GM18861 (cell line): ENCODE results near the gene FNDC10.

ENCODE experiments used
- ATAC-seq: cut with Tn5 transposase; IDR thresholded peaks from one replicate; pipeline ENCODE4 v1.9.1; 2021; ENCODE audit not compliant: unreplicated experiment

FNDC10 gene

DNA sequence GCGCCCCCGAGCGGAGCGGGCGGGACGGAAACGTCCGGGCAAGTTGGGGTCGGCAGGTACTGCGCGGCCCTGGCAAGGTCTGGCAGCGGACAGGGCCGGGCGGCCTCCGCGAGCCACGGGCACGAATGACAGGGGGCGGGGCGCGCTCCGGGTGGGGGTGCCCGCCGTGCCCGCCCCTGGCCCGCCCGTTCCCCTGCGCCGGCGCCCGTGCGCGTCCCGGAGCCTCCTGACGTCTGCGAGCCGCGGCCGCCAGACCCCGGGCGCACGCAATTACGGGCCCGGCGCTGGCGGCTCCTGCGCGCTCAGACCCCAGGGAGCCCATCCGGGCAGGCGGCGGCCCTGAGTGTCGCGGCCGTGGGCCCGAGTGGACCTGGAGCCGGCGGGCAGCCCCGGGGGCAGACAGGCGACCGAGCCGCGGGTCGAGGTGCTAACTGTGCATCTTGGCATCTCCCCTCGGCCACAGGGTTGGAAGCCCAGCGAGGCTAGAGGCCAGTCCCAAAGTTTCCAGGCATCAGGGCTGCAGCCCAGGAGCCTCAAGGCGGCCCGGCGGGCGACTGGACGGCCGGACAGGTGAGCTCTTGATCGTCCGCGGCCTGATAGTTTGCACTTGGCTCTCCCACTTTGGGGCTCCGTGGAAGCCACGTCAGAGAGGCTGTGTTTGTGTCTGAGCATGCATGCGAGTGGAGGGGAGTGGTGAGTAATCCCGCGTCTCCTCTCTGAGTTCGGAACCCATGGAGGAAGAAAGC is 16.3 kb upstream of the FNDC10 start:
- peak; percentile 11 for ATAC-seq

DNA sequence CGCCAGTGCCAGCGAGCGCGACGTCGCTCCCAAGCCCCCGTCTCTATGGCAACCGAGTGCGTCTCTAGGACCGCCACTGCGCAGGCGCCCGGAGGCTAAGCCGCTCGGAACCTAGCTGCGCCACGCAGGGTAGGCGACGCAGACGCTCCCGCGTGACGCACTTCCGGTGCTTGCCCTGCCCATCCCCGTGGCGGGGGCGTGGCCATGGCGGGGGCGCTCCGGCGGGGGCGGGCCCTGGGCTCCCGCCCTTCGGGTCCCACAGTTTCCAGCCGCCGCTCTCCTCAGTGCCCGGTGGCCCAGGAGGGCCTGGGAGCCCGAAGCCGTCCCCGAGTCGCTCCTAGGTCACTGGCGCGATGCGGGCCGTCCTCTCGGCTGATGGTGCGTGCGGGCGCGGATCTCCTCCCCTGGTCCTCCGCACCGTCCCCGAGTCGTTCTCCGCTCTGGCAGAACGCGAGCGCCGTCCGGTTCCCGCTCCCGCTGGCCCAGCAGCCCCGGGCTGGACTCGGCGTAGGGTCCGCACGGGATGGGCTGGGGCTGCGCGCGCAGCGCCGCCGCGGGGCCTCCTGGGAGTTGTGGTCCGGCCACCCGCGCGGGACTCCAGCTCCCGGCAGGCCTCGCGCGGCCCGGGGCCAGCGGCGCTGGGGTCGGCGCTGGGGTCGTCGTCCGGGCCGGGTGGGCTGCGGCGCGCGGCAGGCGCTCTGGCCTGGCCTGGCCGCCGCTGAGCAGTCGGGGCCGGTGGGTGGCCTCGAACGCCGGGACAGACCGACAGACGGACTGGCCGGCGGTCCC is 15.5 kb upstream of the FNDC10 start, which contains the start of gene MIB2:
MIB2 (plus strand) TSS at position 245 of the 789 bp plus-strand sequence. CDS start 7,953 bp downstream, outside the sequence.
- peak; percentile 77 for ATAC-seq

DNA sequence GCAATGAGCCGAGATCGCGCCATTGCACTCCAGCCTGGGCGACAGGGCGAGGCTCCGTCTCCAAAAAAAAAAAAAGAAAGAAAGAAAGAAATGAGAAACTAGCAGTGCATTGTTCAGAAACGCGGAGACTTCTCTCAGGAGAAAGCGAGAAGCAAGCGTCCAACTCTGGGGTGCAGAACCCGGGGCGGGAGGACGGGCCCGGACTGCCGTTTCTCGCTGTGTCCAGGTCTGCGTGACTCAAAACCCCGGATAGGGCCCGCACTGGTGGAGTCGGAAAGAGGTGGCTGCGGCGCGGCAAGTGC is 15.0 kb upstream of the FNDC10 start:
- no peak for ATAC-seq

DNA sequence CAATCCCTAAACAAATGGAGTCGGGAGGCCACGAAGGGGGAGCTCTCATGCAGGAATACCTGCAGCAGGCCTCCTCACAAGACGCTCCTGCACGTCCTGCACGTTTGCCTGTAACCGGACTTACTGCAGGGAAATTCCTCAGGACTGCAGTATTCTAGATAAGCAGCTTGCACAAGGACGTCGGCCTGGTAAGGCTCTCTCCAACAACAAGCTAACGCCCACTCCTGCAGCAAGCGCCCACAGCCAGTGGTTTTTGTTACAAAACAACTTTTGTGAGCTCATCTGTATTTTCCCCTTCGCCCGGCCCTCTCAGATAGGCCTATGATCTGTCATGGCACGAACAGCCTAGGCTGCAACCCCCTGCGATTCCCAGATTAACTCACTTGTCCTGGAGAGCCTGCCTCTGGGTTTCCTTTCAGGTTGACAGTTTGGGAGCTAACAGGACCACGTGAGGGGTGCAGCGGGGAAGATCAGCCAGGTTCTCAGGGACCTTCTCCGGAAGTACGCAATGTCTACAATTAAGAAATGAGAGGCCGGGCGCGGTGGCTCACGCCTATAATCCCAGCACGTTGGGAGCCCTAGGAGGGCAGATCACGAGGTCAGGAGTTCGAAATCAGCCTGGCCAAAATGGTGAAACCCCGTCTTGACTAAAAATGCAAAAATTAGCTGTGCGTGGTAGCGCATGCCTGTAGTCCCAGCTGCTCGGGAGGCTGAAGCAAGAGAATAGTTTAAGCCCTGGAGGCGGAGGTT is 14.4 kb upstream of the FNDC10 start:
- no peak for ATAC-seq

DNA sequence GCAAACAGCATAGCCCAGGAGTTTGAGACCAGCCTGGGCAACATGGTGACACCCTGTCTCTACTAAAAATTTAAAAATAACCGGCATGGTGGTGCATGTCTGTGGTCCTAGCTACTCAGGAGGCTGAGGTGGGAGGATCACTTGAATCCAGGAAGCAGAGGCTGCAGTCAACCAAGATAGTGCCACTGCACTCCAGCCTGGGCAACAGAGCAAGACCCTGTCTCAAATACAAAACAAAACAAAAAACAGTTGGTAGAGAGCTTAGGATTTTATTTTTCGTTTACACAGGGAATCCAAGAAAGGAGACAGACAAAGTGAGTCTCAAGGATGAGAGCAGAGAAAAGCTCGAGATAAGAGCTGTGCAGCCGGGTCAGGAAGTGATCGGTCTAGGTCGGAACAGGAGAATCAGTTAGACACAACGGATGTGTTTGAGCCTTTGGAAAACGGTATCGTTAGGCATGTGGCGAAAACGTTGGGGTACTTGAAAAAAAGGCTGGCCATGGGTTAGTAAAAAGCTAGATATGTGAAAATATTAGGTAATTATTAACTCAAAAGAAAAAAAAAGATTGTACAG is 13.7 kb upstream of the FNDC10 start:
- ATAC-seq: no peak

DNA sequence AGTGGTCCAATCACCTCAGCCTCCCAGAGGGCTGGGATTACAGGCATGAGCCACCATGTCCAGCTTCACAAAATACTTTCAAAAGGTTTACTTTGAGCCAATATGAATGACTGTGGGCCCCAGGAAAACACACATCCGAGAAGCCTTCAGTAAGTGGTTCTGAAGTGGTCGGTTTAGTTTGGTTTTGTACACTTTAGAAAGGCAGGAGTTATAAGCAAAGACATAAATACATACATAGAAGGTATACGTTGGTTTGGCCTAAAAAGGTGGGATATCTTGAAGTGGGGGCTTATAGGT is 12.1 kb upstream of the FNDC10 start:
- no peak for ATAC-seq

DNA sequence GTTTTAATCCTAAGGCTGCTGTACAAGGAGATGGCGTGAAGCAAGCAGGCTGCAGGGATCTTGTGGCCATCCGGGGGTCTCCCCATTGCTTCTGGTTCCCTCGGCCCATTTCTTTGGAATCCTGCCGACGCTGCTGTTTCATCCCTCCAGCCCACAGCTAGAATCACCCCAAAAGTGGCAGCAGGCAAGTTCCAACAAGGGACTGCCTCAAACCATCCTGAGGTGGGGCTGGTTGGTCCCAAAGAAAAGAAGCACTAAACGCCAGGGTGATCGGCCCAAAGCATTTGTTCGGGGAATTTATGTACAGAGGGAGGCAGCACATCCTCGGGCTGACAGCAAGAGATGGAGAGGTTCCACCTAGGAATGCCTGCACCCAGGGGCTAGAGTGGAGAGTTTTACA is 10.9 kb upstream of the FNDC10 start:
- ATAC-seq: no peak

DNA sequence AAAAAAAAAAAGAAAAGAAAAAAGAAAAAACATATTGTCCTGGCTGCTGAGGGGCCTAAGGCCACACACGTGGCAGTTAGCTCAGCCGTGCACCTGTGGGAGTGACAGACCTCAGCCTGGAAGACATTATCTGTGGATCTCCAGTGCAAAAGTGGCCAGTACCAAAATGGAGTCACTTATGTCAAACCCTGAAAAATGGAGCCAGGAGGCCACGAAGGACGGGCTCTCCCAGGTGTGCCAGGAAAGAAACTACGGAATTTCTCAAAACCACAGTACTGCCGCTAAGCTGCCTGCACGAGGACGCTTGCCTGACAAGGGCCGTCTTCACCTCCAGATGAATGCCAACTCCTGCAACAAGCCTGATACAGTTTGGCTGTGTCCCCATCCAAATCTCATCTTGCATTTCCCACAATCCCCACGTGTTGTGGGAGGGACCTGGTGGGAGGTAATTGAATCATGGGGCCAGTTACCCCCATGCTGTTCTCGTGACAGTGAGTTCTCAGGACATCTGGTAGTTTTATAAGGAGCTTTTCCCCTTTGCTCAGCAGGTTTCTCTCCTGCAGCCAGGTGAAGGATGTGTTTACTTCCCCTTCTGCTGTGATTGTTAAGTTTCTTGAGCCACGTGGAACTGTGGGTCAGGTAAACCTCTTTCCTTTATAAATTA is 10.0 kb upstream of the FNDC10 start:
- no peak for ATAC-seq

DNA sequence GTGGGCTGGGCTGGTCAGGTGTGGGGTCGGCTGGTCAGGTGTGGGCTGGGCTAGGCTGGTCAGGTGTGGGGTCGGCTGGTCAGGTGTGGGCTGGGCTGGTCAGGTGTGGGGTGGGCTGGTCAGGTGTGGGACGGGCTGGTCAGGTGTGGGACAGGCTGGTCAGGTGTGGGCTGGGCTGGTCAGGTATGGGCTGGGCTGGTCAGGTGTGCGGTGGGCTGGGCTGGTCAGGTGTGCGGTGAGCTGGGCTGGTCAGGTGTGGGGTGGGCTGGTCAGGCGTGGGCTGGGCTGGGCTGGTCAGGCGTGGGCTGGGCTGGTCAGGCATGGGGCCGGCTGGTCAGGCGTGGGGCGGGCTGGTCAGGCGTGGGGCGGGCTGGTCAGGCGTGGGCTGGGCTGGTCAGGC is 6.3 kb upstream of the FNDC10 start:
- no peak for ATAC-seq

DNA sequence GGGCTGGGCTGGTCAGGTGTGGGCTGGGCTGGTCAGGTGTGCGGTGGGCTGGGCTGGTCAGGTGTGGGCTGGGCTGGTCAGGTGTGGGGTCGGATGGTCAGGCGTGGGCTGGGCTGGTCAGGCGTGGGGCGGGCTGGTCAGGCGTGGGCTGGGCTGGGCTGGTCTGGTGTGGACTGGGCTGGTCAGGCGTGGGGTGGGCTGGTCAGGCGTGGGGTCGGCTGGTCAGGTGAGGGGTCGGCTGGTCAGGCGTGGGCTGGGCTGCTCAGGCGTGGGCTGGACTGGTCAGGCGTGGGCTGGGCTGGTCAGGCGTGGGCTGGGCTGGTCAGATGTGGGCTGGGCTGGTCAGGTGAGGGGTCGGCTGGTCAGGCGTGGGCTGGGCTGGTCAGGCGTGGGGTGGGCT is 5.8 kb upstream of the FNDC10 start:
- ATAC-seq: no peak

DNA sequence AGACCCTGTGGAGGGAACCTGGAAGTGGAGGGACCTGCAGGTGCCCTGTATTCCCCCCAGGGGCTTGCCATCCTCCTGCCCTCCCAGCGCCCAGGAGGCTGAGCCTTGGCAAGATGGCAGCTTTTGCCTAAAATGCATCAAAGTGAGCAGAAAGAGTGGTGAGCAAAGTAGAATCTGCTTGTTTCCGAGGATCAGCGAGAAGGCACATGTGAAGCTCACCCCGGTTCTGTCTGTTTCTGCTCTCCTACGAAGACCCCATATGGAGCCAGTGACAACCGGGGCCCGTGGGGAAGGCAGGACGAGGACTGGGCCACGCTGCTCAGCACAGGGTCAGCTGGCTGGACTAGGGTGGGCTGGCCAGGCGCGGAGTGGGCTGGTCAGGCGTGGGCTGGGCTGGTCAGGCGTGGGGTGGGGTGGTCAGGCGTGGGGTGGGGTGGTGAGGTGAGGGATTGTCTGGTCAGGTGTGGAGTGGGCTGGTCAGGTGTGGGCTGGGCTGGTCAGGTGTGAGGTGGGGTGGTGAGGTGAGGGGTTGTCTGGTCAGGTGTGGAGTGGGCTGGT is 5.2 kb upstream of the FNDC10 start:
- ATAC-seq: no peak

DNA sequence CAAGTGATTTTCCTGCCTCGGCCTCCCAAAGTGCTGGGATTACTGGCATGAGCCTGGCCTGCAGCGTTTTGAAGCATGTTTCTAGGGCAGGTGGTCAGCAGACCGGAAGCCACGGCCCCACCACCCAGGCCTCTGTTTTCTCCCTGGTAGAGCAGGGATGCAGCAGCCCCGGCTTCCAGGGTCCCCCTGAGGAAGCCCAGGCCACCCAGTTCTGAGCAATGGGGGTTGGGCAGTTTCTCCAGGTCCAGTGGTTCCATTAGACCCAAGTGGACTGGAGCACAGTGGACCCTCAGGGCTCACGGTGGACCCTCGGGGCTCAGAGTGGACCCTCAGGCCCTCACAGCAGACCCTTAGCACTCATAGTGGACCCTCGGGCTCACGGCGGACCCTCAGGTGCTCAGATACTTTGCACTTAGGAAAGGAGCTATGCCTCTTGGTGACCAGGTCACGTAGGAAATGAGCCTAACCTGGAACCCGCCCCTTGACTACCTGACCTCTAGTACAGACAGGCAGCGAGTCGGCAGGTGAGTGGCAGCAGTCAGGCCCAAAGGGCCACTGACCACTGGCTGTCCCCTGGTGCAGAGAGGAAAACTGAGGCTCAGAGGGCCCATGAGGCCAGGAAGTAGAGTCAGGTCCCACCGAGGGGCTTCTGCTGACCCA is 4.6 kb upstream of the FNDC10 start:
- ATAC-seq: no peak

DNA sequence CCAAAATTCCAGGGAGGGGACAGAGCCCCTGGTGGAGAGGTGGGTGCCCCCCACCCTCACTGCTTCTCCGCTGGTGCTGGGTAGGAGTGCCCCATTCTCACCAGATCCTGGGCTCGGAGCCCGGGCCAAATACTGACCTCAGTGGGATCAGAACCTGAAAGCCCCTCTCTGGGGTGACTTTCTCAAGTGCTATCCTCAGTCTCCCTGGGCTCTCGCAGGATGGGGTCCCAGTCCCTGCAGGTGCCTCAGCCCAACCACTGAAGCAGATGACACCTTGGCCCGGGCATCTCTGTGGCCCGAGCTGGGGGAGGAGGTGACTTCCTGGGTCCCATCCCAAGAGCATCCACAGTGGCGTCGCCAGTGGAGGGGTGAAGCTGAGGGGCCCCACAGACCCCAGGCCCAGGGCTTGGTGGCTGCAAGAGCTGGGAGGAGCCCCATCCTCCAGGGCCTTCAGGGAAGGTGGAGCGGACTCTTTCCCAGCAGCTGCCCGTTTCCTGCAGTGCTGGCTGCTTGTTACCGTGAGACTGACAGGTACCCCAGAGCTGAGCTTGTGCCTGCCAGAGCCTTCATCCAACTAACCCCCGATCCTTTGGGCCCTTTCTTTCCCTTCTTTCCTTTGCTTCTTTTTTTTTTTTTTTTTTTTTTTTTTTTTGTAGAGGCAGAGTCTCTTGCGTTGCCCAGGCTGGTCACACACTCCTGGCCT is 3.9 kb upstream of the FNDC10 start:
- no peak for ATAC-seq

DNA sequence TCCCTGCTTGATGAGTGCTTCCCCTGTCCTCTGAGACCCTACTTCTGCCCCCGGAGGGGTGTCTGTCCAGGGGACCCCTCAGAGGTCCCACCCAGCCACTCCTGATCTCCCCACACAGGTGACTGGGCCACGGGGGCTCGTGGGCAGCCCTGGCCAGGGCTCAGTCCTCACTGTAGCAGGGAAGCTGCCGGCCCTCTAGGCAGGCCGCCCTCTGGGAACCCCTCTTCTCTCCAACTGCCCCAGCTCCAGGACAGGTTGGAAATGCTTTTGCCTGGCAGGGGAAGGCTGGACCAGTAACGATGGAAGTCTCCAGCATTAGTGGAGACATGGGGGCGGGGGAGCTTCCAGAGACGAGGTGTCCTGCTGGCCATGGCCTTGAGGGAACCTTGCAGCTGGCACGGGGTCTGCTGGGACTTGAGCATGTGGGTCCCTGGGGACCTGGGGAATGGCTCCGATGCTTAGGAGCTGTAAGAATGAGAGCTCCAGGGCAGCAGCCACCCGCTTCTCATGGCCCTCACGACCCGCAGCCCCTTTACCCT is 3.1 kb upstream of the FNDC10 start:
- ATAC-seq: no peak

DNA sequence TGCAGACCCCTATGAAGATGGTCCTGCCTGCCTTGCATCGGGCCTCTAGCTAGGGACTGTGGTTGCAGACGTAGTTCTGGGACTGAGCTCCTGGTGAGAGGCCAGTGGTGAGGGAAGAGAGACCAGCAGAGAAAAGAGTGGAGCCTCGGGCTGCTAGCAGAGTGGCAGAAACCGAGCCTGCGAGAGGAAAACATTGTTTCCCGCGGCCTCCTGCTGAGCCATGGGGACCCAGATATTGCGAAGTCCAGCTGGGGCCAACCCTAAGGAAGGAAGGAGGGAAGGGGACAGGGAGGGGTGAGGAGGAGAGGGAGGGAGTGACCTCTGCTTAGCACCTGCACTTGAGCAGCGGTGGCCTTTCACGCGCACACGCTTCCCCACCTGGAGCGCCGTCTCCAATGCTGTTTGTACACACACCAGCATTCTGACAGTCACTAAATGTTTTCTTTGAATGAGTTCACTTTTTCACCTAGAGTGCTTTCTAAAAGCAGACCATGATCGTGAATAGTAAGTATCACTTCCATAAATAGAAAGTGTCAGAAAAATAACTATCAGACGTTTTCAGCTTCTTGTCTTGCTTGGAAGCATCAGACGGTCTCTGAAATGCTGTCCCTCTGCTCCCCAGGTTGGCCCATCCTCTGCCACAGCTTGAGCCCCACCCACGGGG is 2.5 kb upstream of the FNDC10 start:
- ATAC-seq: no peak

DNA sequence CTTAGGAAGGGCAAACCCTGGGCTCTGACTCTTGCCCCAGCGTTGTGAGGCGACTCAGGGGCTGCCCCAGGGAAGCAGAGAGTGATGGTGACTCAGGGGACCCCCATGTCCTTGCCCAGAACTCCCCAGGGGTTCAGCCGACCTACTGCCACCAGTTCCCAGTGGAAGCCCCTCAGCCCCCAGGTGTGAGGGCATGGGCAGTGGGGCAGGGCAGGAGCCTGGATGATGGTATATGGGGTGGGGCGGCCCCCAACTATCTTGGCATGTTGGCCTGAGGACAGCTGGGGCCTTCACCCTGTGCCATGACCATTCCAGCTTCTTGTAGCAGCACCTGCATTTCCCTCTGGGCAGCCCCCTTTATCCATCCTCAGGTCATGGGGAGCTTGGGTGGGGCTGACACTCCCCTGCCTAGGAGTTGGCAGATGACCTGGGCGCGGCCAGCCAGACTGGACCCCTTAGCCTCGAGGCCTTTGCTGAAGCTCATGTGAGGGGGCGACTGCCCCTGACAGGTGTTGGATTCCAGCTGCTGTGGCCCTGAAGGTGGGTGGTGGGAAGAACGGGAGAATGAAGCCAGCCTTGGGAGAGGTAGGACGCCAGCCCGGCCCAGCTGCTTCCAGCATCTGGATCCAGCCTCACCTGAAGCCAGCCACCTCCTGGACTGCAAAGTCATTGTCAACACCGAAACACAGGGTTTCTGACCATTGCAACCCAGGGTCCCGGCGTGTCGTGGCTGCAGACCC is 1.8 kb upstream of the FNDC10 start:
- ATAC-seq: no peak

DNA sequence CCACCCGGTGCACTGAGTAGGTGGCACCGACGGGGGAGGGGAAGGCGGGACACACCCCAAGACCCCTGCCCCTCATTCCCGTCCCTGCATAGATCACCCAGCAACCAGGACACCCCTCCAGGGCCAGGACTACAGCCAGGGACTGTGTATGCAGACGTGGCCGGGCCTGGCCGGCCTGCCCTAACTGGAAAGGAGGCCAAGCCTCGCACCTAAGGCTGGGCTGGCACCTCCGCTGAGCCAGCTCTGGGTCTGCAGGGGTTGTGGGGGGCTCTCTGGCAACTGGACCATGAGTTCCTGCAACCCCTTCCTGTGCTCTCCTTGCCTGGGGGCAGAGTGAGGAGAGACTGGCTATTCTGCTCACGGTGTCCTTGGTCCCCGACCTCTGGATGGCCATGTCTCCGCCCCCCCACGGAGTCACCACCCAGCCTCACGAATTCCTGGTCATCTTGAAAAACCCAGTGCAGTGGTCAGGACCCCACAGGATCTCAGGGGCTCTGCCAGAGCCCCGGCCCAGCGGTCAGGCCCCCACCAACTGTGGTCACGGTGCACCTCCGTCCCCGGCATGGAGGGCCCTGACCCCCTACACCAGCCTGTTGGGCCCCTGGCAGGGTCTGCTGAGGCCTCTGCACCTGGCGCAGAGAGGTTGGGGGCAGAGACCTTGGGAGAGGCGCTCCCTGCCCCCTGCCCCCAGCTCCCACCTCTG is 1.1 kb upstream of the FNDC10 start:
- ATAC-seq: no peak
